Measurements from ENCODE around the gene FOXO3. TPM values are rescaled to one million over a fixed set of nuclear protein-coding genes. Genes with fewer than 3 reads are reported as not detected.

Gene FOXO3
- total RNA-seq, 1 donor from 2014 or later = 34.6 TPM

DNA sequence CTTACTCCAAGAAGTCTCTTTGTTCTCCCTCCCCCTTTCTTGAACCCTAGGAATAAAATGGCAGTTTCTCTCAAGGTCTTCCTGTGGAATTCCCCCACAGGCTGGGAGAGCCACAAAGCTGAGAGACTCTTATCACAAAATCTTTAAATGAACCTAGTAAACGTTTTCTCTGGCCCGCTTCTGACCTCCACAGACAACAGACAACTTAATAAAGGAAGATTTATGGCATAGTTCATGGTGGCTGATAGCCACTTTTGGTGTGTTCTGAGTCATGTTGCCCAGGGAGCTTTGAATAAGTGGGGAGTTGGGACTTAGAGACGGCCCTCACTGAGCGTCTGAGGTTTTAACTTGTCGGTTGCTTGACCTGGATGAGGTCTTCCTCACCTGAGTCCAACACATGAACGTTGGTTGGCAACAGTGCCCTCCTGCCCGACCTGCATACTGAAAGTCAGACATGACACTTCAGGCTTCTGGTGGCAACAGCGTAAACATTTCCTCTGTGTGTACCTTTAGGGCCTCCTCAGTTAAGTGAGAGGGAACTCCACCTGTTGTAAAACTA, 124.1 kb downstream of the FOXO3 start:
- TF ChIP-seq, protein P1, sequence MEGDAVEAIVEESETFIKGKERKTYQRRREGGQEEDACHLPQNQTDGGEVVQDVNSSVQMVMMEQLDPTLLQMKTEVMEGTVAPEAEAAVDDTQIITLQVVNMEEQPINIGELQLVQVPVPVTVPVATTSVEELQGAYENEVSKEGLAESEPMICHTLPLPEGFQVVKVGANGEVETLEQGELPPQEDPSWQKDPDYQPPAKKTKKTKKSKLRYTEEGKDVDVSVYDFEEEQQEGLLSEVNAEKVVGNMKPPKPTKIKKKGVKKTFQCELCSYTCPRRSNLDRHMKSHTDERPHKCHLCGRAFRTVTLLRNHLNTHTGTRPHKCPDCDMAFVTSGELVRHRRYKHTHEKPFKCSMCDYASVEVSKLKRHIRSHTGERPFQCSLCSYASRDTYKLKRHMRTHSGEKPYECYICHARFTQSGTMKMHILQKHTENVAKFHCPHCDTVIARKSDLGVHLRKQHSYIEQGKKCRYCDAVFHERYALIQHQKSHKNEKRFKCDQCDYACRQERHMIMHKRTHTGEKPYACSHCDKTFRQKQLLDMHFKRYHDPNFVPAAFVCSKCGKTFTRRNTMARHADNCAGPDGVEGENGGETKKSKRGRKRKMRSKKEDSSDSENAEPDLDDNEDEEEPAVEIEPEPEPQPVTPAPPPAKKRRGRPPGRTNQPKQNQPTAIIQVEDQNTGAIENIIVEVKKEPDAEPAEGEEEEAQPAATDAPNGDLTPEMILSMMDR (IDR thresholded peaks at IDR 0.05; ENCODE audit: unreplicated experiment) = no peak
- H3K36me3 Mint-ChIP-seq (ENCODE audit: low read depth, unreplicated experiment) = peaks cover 4% of the 10 kb centered on the region
- H3K4me3 Mint-ChIP-seq (ENCODE audit: unreplicated experiment) = no peak overlapping the region
- peaks cover 19% of the 10 kb centered on the region for H3K4me1 Mint-ChIP-seq (ENCODE audit: unreplicated experiment)
- H3K27ac Mint-ChIP-seq (ENCODE audit: unreplicated experiment) = no peak overlapping the region
- no peaks in the 10 kb centered on the region for H3K27me3 Mint-ChIP-seq (ENCODE audit: unreplicated experiment)
- no peaks in the 10 kb centered on the region for H3K9me3 Mint-ChIP-seq (ENCODE audit: unreplicated experiment)
- no peak for DNase-seq (ENCODE audit: low spot score)

DNA sequence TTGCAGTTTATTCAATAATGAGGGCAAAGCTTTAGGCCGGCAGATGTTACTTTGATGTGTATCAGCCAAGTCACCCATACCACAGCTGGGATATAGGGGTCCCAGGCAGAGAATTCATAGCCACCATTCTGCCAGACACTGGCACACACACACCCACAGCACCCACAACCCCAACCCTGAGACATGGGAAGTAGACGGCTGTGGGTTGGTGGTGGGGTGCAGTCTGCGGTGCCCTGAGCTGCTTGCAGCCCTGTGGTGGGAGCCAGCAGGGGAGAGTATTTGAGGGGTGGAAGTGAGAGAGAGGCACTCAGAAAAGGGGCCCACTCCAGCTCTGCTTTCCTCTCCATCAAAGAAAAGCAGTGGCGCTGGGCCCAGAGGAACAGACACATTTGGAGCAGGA, 125.3 kb downstream of the FOXO3 start:
- Mint-ChIP-seq H3K36me3 (ENCODE audit: low read depth, unreplicated experiment) (no peaks in the 10 kb centered on the region), H3K27ac (ENCODE audit: unreplicated experiment) (no peak overlapping the region), H3K4me3 (ENCODE audit: unreplicated experiment) (no peak overlapping the region), H3K9me3 (ENCODE audit: unreplicated experiment) (no peaks in the 10 kb centered on the region), H3K27me3 (ENCODE audit: unreplicated experiment) (no peaks in the 10 kb centered on the region), H3K4me1 (ENCODE audit: unreplicated experiment) (peaks cover 21% of the 10 kb centered on the region)
- TF ChIP-seq, protein P1 (IDR thresholded peaks at IDR 0.05; ENCODE audit: unreplicated experiment) = no peak
- DNase-seq (ENCODE audit: low spot score) = no peak

- DNase-seq (ENCODE audit: low spot score) = no peak
- H3K36me3 Mint-ChIP-seq (ENCODE audit: low read depth, unreplicated experiment) = no peaks in the 10 kb centered on the region
- H3K4me3 Mint-ChIP-seq (ENCODE audit: unreplicated experiment) = no peak overlapping the region
- H3K4me1 Mint-ChIP-seq (ENCODE audit: unreplicated experiment) = peaks cover 21% of the 10 kb centered on the region
- TF ChIP-seq, protein P1 (IDR thresholded peaks at IDR 0.05; ENCODE audit: unreplicated experiment) = no peak
- H3K27me3 Mint-ChIP-seq (ENCODE audit: unreplicated experiment) = no peaks in the 10 kb centered on the region
- no peaks in the 10 kb centered on the region for H3K9me3 Mint-ChIP-seq (ENCODE audit: unreplicated experiment)
- no peak overlapping the region for H3K27ac Mint-ChIP-seq (ENCODE audit: unreplicated experiment)
Measured at GRCh38 chr6:108686896-108687295, 126.2 kb downstream of the FOXO3 start.

DNA sequence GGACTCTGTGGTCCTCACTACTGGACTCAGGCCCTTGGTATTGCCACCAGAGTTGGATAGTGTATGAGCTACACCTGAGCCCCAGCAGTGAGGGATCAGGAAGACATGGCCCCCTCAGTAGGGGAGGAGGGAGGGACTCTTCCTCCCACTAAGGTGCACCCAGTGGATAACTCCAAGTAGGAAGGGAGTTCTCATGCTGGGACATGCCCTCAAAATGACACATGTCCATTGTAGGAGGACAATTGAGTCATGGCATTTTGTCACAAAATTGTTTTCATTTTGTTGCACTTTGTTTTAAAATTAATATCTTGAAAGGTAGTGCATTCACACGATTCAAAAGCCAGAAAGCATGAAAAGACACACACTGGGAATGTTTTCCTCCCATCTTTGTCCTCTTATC, 127.2 kb downstream of the FOXO3 start:
- Mint-ChIP-seq H3K4me1 (ENCODE audit: unreplicated experiment) (peaks cover 21% of the 10 kb centered on the region), H3K27me3 (ENCODE audit: unreplicated experiment) (no peaks in the 10 kb centered on the region), H3K27ac (ENCODE audit: unreplicated experiment) (no peak overlapping the region), H3K36me3 (ENCODE audit: low read depth, unreplicated experiment) (no peaks in the 10 kb centered on the region), H3K4me3 (ENCODE audit: unreplicated experiment) (no peak overlapping the region), H3K9me3 (ENCODE audit: unreplicated experiment) (no peaks in the 10 kb centered on the region)
- no peak for DNase-seq (ENCODE audit: low spot score)
- TF ChIP-seq, protein P1 (IDR thresholded peaks at IDR 0.05; ENCODE audit: unreplicated experiment) = no peak

DNA sequence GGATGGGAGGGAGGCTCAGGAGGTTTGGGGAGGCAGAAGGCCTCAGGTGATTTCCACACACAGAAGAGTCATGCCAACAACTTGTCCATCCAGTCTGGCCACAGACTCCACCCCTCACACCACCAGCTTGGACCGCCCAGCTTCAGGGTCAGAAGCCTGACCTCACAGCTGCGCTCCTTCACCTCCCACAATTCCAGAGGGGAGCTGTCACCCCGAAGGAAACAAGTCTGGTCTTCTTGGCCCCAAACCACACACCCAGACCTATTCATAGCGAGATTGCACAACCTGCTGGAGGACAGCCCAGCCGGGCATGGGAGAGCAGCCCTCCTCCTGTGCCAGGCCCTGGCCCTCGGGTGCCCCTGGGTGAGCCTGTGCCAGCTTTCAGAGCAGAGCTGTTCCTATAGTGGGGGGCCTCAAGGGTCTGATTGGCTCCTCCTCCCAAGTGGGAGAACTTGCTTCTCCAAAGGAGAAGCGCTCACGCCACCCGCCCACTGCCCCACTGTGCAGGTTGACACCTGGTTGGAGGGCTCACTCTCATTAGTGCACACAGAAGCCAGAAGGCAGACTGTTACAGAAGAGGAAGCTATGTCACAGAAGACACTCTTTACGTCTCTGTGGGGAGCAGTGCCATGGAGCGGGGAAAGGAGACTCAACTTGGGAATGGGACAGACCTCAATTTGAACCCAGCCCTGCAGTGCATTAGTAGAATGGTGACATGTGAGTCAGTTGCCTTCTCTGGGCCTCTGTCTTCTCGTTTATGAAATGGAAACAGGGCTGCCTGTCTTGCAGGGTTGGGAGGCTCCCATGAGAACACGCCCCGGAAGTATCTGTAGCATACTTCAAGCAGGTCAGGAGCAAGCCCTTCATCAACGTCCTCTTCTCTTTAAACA, 128.8 kb downstream of the FOXO3 start:
- H3K4me1 Mint-ChIP-seq (ENCODE audit: unreplicated experiment) = peaks cover 21% of the 10 kb centered on the region
- DNase-seq (ENCODE audit: low spot score) = no peak
- no peaks in the 10 kb centered on the region for H3K27me3 Mint-ChIP-seq (ENCODE audit: unreplicated experiment)
- H3K27ac Mint-ChIP-seq (ENCODE audit: unreplicated experiment) = no peak overlapping the region
- no peaks in the 10 kb centered on the region for H3K9me3 Mint-ChIP-seq (ENCODE audit: unreplicated experiment)
- no peaks in the 10 kb centered on the region for H3K36me3 Mint-ChIP-seq (ENCODE audit: low read depth, unreplicated experiment)
- no peak overlapping the region for H3K4me3 Mint-ChIP-seq (ENCODE audit: unreplicated experiment)
- TF ChIP-seq, protein P1 (IDR thresholded peaks at IDR 0.05; ENCODE audit: unreplicated experiment) = no peak

Measured in endothelial cell (in vitro differentiated cells).